H1 (cell line): ENCODE measurements around the gene DRAM2. TPM values are rescaled to one million over a fixed set of nuclear protein-coding genes. Genes with fewer than 3 reads are reported as not detected.

Experiments
- CTCF ChIA-PET: fragments of 300-600 bp; sonication (Branson Sonifier 250); formaldehyde crosslinking; loops from one replicate; lab custom pipeline; 2021; ENCODE audit not compliant: partially characterized antibody; lab: Charles Lee
- POLR2A ChIA-PET: fragments of 300-600 bp; sonication (Branson Sonifier 250); formaldehyde crosslinking; loops from one replicate; lab custom pipeline; 2021; ENCODE audit warnings: inconsistent platforms; ENCODE audit not compliant: partially characterized antibody; lab: Charles Lee
- DNase-seq, 2 experiments: peaks; one replicate each; pipeline versions ENCODE4 v3.0.0 to v3.0.0-alpha.2; 2010 to 2022; ENCODE audit warnings: low spot score in 2 of 2, low read depth in 1 of 2, mixed read lengths in 1 of 2
- FAIRE-seq: peaks from 2 replicates; lab custom pipeline; 2011; peaks lifted over from hg19 to GRCh38; lab: Jason Lieb, UNC
- H2AFZ ChIP-seq: 2 replicates; pipeline ENCODE4 v1.8.1; 2012; ENCODE audit warnings: low read length, inconsistent platforms
- H2AK5ac ChIP-seq: 2 replicates; pipeline ENCODE4 v1.6.1; 2013; ENCODE audit warnings: low read depth, low read length
- H2BK120ac ChIP-seq: replicated peaks from 2 replicates; pipeline ENCODE3; 2013; ENCODE audit warnings: low read depth, low read length, inconsistent platforms
- H2BK12ac ChIP-seq: 2 replicates; pipeline ENCODE4 v1.6.1; 2013; ENCODE audit warnings: low read depth, low read length
- H2BK15ac ChIP-seq: 2 replicates; pipeline ENCODE4 v1.6.1; 2013; ENCODE audit warnings: low read length
- H2BK20ac ChIP-seq: 2 replicates; pipeline ENCODE4 v1.6.1; 2013; ENCODE audit warnings: low read length
- H2BK5ac ChIP-seq: 2 replicates; pipeline ENCODE4 v1.6.1; 2013; ENCODE audit warnings: low read depth, low read length
- H3K14ac ChIP-seq: 2 replicates; pipeline ENCODE4 v1.6.1; 2013; ENCODE audit warnings: inconsistent platforms; ENCODE audit not compliant: insufficient read length
- H3K18ac ChIP-seq: 2 replicates; pipeline ENCODE4 v1.6.1; 2013; ENCODE audit warnings: low read length; ENCODE audit errors: extremely low read depth
- H3K23ac ChIP-seq: 2 replicates; pipeline ENCODE4 v1.6.1; 2013; ENCODE audit warnings: inconsistent platforms; ENCODE audit not compliant: insufficient read length
- H3K23me2 ChIP-seq: 2 replicates; pipeline ENCODE4 v1.6.1; 2013; ENCODE audit warnings: low read depth, low read length
- H3K27ac ChIP-seq: 2 replicates; pipeline ENCODE4 v1.6.1; 2011; ENCODE audit warnings: low read depth, low read length, inconsistent platforms
- H3K27me3 ChIP-seq, 4 experiments: replicated peaks in 1 of 4; 1 replicate in 1 of 4; 2 replicates in 3 of 4; pipeline versions ENCODE4 v1.6.1 to v1.8.1; 2011 to 2013; ENCODE audit warnings: low read length in 3 of 4, mild to moderate bottlenecking in 3 of 4, inconsistent platforms in 2 of 4, mixed read lengths in 2 of 4, moderate library complexity in 1 of 4; ENCODE audit not compliant: control insufficient read depth in 3 of 4, insufficient read depth in 3 of 4; ENCODE audit errors: extremely low read depth in 1 of 4
- H3K36me3 ChIP-seq, 4 experiments: 2 replicates each; pipeline versions ENCODE4 v1.6.1 to v1.8.1; 2011 to 2013; ENCODE audit warnings: mild to moderate bottlenecking in 4 of 4, low read length in 3 of 4, moderate library complexity in 2 of 4, control low read depth in 1 of 4, inconsistent platforms in 1 of 4; ENCODE audit not compliant: insufficient read depth in 4 of 4, control insufficient read depth in 2 of 4
- H3K4ac ChIP-seq: replicated peaks from 2 replicates; pipeline ENCODE3; 2013; ENCODE audit warnings: low read length, low read depth, mixed read lengths, inconsistent platforms; ENCODE audit not compliant: insufficient read length
- H3K4me1 ChIP-seq, 4 experiments: replicated peaks in 1 of 4; 1 replicate in 1 of 4; 2 replicates in 3 of 4; pipeline versions ENCODE4 v1.6.1 to v1.8.1; 2011 to 2013; ENCODE audit warnings: low read length in 3 of 4, inconsistent platforms in 2 of 4, mixed read lengths in 1 of 4; ENCODE audit not compliant: insufficient read depth in 4 of 4, control insufficient read depth in 3 of 4
- H3K4me2 ChIP-seq, 2 experiments: 2 replicates each; pipeline versions ENCODE4 v1.6.1 to v1.8.1; 2011 to 2013; ENCODE audit warnings: low read depth in 2 of 2, low read length in 2 of 2, control low read depth in 1 of 2, inconsistent platforms in 1 of 2, mild to moderate bottlenecking in 1 of 2; ENCODE audit not compliant: insufficient read depth in 1 of 2
- H3K4me3 ChIP-seq, 4 experiments: fragments of 200-600, 300-600 bp in 1 of 4; sonication (generic), shearing (Covaris generic), sonication (Bioruptor Twin) in 1 of 4; 2 replicates each; pipeline versions ENCODE4 v1.5.1 to v1.8.1; 2011 to 2016; ENCODE audit warnings: low read length in 4 of 4, low read depth in 3 of 4, control low read depth in 2 of 4, inconsistent platforms in 2 of 4, mild to moderate bottlenecking in 2 of 4, mixed read lengths in 1 of 4, moderate library complexity in 1 of 4; ENCODE audit not compliant: insufficient read depth in 2 of 4; ENCODE audit errors: extremely low read depth in 1 of 4
- H3K56ac ChIP-seq: replicated peaks from 2 replicates; pipeline ENCODE3; 2013; ENCODE audit warnings: low read depth, mild to moderate bottlenecking, mixed read lengths, low read length, inconsistent platforms; ENCODE audit not compliant: insufficient read length
- H3K79me1 ChIP-seq: 2 replicates; pipeline ENCODE4 v1.6.1; 2013; ENCODE audit warnings: low read depth, low read length, control low read depth
- H3K79me2 ChIP-seq, 2 experiments: 2 replicates each; pipeline versions ENCODE4 v1.6.1 to v1.8.1; 2012 to 2013; ENCODE audit warnings: low read length in 2 of 2, mild to moderate bottlenecking in 2 of 2, inconsistent platforms in 1 of 2; ENCODE audit not compliant: insufficient read depth in 2 of 2, control insufficient read depth in 1 of 2
- H3K9ac ChIP-seq, 4 experiments: replicated peaks in 1 of 4; 1 replicate in 1 of 4; 2 replicates in 3 of 4; pipeline versions ENCODE4 v1.6.1 to v1.8.1; 2011 to 2013; ENCODE audit warnings: low read depth in 3 of 4, low read length in 3 of 4, control low read depth in 2 of 4, mild to moderate bottlenecking in 2 of 4, moderate library complexity in 2 of 4, inconsistent platforms in 1 of 4; ENCODE audit errors: extremely low read depth in 1 of 4
- H3K9me3 ChIP-seq, 2 experiments: 2 replicates each; pipeline versions ENCODE4 v1.6.1 to v1.8.1; 2012 to 2013; ENCODE audit warnings: mild to moderate bottlenecking in 2 of 2, moderate library complexity in 2 of 2, control low read depth in 1 of 2, inconsistent platforms in 1 of 2, low read depth in 1 of 2, low read length in 1 of 2, mixed read lengths in 1 of 2; ENCODE audit not compliant: insufficient read depth in 2 of 2
- H4K20me1 ChIP-seq, 2 experiments: replicated peaks in 1 of 2; 2 replicates each; pipeline versions ENCODE3 to v1.8.1; 2011 to 2013; ENCODE audit warnings: inconsistent platforms in 2 of 2, low read length in 2 of 2, mild to moderate bottlenecking in 1 of 2; ENCODE audit not compliant: insufficient read depth in 2 of 2, control insufficient read depth in 1 of 2
- H4K5ac ChIP-seq: 2 replicates; pipeline ENCODE4 v1.6.1; 2013; ENCODE audit warnings: low read length, low read depth, mixed read lengths, inconsistent platforms; ENCODE audit not compliant: insufficient read length
- H4K8ac ChIP-seq: 2 replicates; pipeline ENCODE4 v1.8.0; 2013; ENCODE audit warnings: mild to moderate bottlenecking, moderate library complexity, low read length, inconsistent platforms; ENCODE audit not compliant: insufficient read depth; ENCODE audit errors: extremely low read depth
- H4K91ac ChIP-seq: replicated peaks from 2 replicates; pipeline ENCODE3; 2013; ENCODE audit warnings: low read length, mixed read lengths, inconsistent platforms; ENCODE audit not compliant: insufficient read length
- ASH2L ChIP-seq: fragments of 200-600, 300-600 bp; sonication (generic); IDR thresholded peaks from one replicate; pipeline ENCODE4 v1.7.1; 2017; ENCODE audit warnings: low read length
- BRCA1 ChIP-seq: IDR thresholded peaks from 2 replicates; pipeline ENCODE4 v1.6.1; 2012; ENCODE audit warnings: low read depth, low read length, improper control_type of control experiment
- POU5F1 ChIP-seq: IDR thresholded peaks from 2 replicates; pipeline ENCODE4 v1.6.1; 2011; ENCODE audit warnings: low read depth, mild to moderate bottlenecking, low read length, moderate library complexity
- SP1 ChIP-seq: IDR thresholded peaks from 2 replicates; pipeline ENCODE4 v1.6.1; 2011; ENCODE audit warnings: low read depth, low read length
- SP2 ChIP-seq: IDR thresholded peaks from 2 replicates; pipeline ENCODE4 v1.6.1; 2012; ENCODE audit warnings: mild to moderate bottlenecking, low read length, inconsistent platforms
- WGBS, 2 experiments: shearing (Covaris generic) in 1 of 2; methylation state at CpG; one replicate each; pipeline versions ENCODE4 v1.1.6 to v1.1.7; 2013 to 2015; ENCODE audit warnings: low lambda C conversion rate in 2 of 2, mixed read lengths in 2 of 2, inconsistent platforms in 1 of 2, low coverage in 1 of 2, missing lambda C conversion rate in 1 of 2; ENCODE audit not compliant: insufficient replicate concordance in 2 of 2, insufficient coverage in 1 of 2, insufficient read length in 1 of 2; ENCODE audit errors: extremely low coverage in 1 of 2, missing lambda C conversion rate in 1 of 2; 5-methylcytosine and 5-hydroxymethylcytosine counted together
- polyA plus RNA-seq, 7 experiments: library from polyadenylated mRNA; depleted of rRNA in 3 of 7; stranded (reverse) in 5 of 7; unstranded in 2 of 7; fragments of >200 nt in 5 of 7; fragments of 200-250 nt in 2 of 7; gene quantifications; 1 replicate in 5 of 7; 2 replicates in 1 of 7; 4 replicates in 1 of 7; pipeline versions ENCODE4 v1.2.1 to v1.2.3, GENCODE V29; 2011 to 2013; ENCODE audit warnings: missing spikeins in 2 of 7, mixed read lengths in 2 of 7
- total RNA-seq: library from RNA; stranded (reverse); fragmentation: NEBNext Ultra II Directional; extraction: Animal tissue kit (Norgen Biotek cat#: 25700); gene quantifications from 2 replicates; pipeline ENCODE4 v1.2.1, GENCODE V29; 2021

DRAM2 gene
- total and polyA plus RNA-seq, 2 of the 8 experiments (the other 6 are each of a cell fraction or from before 2014, with no cell fraction given): 35.2 to 68.2 TPM

GRCh38 chr1:111097356-111098099 lies 42.4 kb downstream of the DRAM2 start:
- CTCF ChIA-PET: no interaction called here
- TF ChIP-seq SP2: no peak
- TF ChIP-seq SP1: no peak
- TF ChIP-seq ASH2L: no peak
- TF ChIP-seq BRCA1: no peak
- TF ChIP-seq POU5F1: no peak
- H2AK5ac ChIP-seq: no peak overlapping the region

More at GRCh38 chr1:111097356-111098099, 42.4 kb downstream of the DRAM2 start:
- Histone ChIP-seq H2AFZ (no peak overlapping the region), H3K18ac (no peak overlapping the region), H2BK12ac (no peak overlapping the region), H4K91ac (no peak overlapping the region), H3K27me3 (no peaks in the 10 kb centered on the region), H2BK20ac (no peak overlapping the region), H3K23ac (no peak overlapping the region), H3K4me3 (no peak overlapping the region), H2BK15ac (no peak overlapping the region), H3K9me3 (peaks cover 24 to 36% of the 10 kb centered on the region in 2 experiments), H3K4me1 (no peaks in the 10 kb centered on the region), H3K4me2 (no peak overlapping the region), H2BK5ac (no peak overlapping the region), H3K14ac (no peak overlapping the region), H4K8ac (no peak overlapping the region), H2BK120ac (no peak overlapping the region), H3K9ac (no peak overlapping the region), H3K56ac (no peak overlapping the region), H3K27ac (no peak overlapping the region), H3K79me1 (no peaks in the 10 kb centered on the region), H3K36me3 (no peaks in the 10 kb centered on the region), H3K23me2 (no peaks in the 10 kb centered on the region), H4K5ac (no peak overlapping the region), H3K79me2 (no peaks in the 10 kb centered on the region), H3K4ac (no peak overlapping the region), H4K20me1 (no peaks in the 10 kb centered on the region)
- WGBS, 2 experiments: 84% methylated on average over 2 of the region's 2 CpGs; no CpG with 5 or more reads in 1 of the 2 experiments
- FAIRE-seq (no peak), DNase-seq (no peak)
- POLR2A ChIA-PET: no interaction called here
